H1 (cell line): ENCODE measurements around the gene FBXL5.

Experiments
- ATF2 ChIP-seq: IDR thresholded peaks from 2 replicates; pipeline ENCODE4 v1.6.1; 2012; ENCODE audit warnings: low read length, inconsistent platforms
- CTCF ChIP-seq, 3 experiments: IDR thresholded peaks; 1 replicate in 2 of 3; 2 replicates in 1 of 3; pipeline versions ENCODE4 v1.5.1 to v1.6.1; 2011; ENCODE audit warnings: low read length in 3 of 3, mild to moderate bottlenecking in 3 of 3, inconsistent platforms in 2 of 3, low read depth in 1 of 3, moderate library complexity in 1 of 3; ENCODE audit not compliant: insufficient read depth in 1 of 3; ENCODE audit errors: control extremely low read depth in 1 of 3
- EZH2 ChIP-seq: fragments of 200-600 bp; sonication (generic); IDR thresholded peaks from 2 replicates; pipeline ENCODE4 v1.7.1; 2012; ENCODE audit warnings: low read depth, mild to moderate bottlenecking, moderate library complexity, low read length, inconsistent platforms; ENCODE audit not compliant: severe bottlenecking
- MAFK ChIP-seq: IDR thresholded peaks from 2 replicates; pipeline ENCODE4 v1.6.1; 2012; ENCODE audit warnings: low read depth, mild to moderate bottlenecking, improper control_type of control experiment, low read length

GRCh38 chr4:15610855-15611254 lies 44.3 kb downstream of the FBXL5 start:
- TF ChIP-seq MAFK = no peak
- no peak for TF ChIP-seq EZH2
- TF ChIP-seq CTCF (IDR thresholded peaks at IDR 0.05; ENCODE audit: control extremely low read depth in 1 of 3, insufficient read depth in 1 of 3, low read depth in 1 of 3, low read length in 3 of 3) = no peak
- no peak for TF ChIP-seq ATF2
